LNCaP clone FGC (cell line): Measurements from ENCODE around the gene CACNA1C.

Experiments
- DNase-seq: peaks from one replicate; pipeline ENCODE4 v3.0.0-alpha.2; 2011; ENCODE audit warnings: low read depth
- H3K4me3 ChIP-seq: 2 replicates; pipeline ENCODE4 v1.5.1; 2011; ENCODE audit warnings: mild to moderate bottlenecking, low read depth, low read length, control low read depth
- TF ChIP-seq, protein P1 (sequence below): IDR thresholded peaks from 2 replicates; pipeline ENCODE4 v1.5.1; 2012; ENCODE audit warnings: mild to moderate bottlenecking; ENCODE audit not compliant: control insufficient read depth, insufficient read depth; ENCODE audit errors: extremely low read depth

Gene CACNA1C

DNA sequence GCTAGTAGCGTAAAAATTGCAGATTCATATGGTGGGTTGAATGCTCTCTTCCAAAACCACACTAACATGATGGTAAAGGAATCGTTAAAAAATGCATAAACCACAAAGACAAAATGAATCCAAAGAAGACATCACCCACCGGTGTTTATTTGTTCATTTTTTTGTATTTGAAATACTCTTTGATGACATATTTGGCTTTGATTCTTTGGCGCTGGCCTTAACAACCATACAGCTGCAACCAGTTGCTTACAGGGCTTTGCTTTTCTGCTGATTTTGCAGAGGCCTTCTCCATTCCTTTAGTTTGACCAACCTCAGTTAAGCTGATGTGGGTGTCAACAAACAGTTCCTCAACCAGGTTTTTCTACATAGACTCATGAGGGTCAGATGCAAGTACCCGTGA, 103.5 kb downstream of the CACNA1C start:
- DNase-seq, result no peak
- TF ChIP-seq, protein P1, sequence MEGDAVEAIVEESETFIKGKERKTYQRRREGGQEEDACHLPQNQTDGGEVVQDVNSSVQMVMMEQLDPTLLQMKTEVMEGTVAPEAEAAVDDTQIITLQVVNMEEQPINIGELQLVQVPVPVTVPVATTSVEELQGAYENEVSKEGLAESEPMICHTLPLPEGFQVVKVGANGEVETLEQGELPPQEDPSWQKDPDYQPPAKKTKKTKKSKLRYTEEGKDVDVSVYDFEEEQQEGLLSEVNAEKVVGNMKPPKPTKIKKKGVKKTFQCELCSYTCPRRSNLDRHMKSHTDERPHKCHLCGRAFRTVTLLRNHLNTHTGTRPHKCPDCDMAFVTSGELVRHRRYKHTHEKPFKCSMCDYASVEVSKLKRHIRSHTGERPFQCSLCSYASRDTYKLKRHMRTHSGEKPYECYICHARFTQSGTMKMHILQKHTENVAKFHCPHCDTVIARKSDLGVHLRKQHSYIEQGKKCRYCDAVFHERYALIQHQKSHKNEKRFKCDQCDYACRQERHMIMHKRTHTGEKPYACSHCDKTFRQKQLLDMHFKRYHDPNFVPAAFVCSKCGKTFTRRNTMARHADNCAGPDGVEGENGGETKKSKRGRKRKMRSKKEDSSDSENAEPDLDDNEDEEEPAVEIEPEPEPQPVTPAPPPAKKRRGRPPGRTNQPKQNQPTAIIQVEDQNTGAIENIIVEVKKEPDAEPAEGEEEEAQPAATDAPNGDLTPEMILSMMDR, result no peak
- no peak overlapping the region for H3K4me3 ChIP-seq

DNA sequence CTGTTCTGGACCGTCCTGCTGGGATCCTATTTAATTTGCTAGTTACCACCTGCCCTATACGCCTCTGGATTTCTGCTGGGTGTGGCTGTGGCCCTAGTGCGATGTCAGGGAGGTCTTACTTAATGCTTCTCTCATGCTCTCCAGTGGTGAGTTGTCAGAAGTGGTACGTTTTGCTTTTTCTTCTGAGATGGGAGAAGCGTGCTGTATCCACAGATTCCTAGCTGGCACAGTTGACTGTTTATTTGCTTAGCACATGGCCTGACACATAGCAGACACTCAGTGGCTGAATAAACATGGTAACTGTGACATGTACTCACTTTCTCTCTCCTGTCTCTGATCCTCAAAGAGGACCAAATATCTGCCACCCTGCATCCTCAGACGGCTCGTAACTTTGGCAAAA, 107.3 kb downstream of the CACNA1C start:
- peak; percentile 54 for DNase-seq
- TF ChIP-seq, protein P1, result peak; percentile 27
- no peak overlapping the region for H3K4me3 ChIP-seq

DNA sequence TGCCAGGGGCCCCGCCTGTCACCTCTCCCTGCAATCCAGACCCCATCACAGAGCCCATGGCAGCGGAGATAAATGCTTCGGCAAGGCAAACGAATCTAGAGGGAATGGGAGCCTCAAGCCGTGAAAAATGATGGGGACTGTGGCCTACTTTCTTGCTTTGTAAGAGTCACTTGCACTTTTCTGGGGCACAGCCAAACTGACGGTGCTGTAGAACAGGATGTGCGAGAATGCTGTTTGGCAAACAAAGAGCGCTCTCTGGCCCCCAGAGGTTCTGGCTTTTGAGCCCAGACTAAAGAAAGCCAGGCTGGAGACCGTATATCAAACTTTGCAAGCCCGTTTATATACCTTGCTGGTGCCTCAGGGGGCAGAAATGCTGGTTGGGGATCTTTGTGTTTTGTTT, 108.7 kb downstream of the CACNA1C start:
- DNase-seq, result peak; percentile 86
- TF ChIP-seq, protein P1, result no peak
- H3K4me3 ChIP-seq, result no peak overlapping the region

DNA sequence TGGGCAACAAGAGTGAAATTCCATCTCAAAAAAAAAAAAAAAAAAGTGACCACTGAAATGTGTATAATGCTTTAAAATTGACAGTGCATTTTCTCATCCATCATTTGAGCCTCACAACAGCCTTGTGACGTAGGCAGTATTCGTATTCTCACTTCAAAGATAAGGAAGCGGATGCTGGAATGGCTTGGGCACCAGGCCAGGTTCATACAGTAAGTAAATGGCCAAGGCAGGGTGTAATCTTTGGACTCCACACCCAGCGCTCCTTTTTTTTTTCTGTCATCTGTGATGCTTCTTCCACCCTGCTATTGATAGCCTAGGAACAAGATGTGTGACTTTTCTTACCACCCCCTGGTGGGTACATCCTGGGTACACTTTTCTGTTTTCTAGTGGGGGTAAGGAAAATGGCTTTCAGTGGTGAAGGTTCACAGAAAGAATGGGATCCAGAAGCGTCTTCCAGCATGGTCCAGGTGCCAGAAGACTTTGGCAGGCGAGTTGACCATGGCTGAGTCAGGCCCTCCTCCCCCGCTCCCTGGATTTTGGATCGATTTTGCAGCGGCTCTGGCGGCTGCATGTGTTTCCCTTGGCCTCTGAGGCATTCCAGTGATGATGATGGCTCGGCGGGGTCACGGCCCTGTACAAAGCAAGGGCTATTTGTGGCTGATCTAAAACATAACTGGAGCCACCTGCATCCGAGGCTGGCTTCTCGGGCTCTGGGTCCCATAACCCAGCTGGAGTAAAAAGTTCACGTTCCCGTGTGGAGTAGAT, 110.6 kb downstream of the CACNA1C start:
- TF ChIP-seq, protein P1, result no peak
- no peak overlapping the region for H3K4me3 ChIP-seq
- DNase-seq, result no peak

DNA sequence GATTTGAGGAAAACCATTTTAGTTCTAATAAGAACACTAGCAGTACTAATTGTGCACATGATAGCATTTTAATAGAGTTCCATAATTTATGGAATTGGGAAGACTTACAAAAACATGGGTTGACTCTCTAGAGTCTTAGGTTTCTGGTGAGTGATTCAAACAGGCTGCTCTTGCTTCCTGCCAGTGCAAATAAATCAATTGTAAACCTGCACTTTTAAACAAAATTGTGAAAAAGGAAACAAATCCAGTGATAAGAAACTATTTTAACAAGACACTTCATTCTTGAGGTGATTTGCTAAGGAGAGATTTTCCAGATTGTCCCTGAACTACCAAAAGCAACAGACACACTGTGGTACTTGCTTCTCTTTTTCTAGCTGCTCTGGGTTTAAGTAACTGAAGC, 112.2 kb downstream of the CACNA1C start:
- no peak overlapping the region for H3K4me3 ChIP-seq
- TF ChIP-seq, protein P1, result no peak
- no peak for DNase-seq

DNA sequence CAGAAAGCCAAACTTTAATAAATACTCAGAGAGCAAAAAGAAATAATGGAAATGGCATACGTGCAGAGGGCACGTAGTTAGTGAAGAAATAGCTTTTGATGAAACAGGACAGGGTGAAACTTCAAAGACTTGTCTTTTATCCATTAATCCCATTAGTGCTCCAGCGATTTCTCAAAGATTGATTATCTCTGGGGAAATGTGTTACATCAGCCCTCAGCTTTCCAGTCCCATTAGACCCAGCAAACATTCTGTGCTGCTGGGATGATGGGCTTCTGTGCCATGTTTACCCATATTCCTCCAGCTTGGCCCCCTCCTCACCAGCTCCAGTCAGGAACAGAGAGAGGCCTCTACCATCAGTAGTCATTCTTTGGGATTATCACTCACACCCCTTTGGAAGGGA, 113.1 kb downstream of the CACNA1C start:
- TF ChIP-seq, protein P1, result no peak
- DNase-seq, result no peak
- H3K4me3 ChIP-seq, result no peak overlapping the region

DNA sequence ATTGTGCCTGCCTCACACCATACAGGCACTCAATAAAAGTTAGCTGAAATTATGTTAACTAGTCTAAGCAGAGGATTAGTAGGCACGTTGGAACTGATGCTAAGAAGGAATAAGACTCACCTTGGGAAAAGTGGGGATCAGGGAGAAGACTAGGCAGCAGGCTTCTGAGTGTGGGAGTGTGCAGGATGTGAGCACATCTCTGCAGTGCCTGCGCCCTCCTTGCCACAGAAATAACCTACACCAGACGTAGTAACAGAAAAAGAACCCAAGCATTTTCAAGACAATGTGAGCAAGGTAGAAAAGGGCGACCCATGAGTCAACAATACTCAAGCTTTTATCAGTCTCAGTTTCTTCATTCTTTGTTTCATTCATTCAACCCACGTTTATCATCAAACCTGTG, 113.9 kb downstream of the CACNA1C start:
- TF ChIP-seq, protein P1, result no peak
- H3K4me3 ChIP-seq, result no peak overlapping the region
- DNase-seq, result no peak
